Astrocyte (in vitro differentiated cells and primary cell): ENCODE results near the gene PTPRD.

Source experiments
- CTCF ChIP-seq: IDR thresholded peaks from 2 replicates; pipeline ENCODE4 v1.5.1; 2011; ENCODE audit warnings: low read depth, mild to moderate bottlenecking, inconsistent platforms, low read length, moderate library complexity; ENCODE audit not compliant: insufficient read depth
- EZH2 ChIP-seq: IDR thresholded peaks from 2 replicates; pipeline ENCODE4 v1.6.1; 2012; ENCODE audit warnings: mild to moderate bottlenecking, low read length, inconsistent platforms; ENCODE audit not compliant: insufficient read depth

- no peak for TF ChIP-seq CTCF
- TF ChIP-seq EZH2 = no peak
These were observed 2241.1 kb downstream of the PTPRD start for GRCh38 chr9:8371686-8372085.
